NCI-H460 (cell line): ENCODE results near the gene ZNF550. TPM values are rescaled to one million over a fixed set of nuclear protein-coding genes. Genes with fewer than 3 reads are reported as not detected.
"Not testable (repeated sequence)": the region's sequence is repeated elsewhere in the genome, so short reads cannot be mapped to it uniquely, and the experiment has no call there.

ENCODE experiments used
- DNase-seq: peaks from one replicate; pipeline ENCODE4 v3.0.0-alpha.2; 2016; ENCODE audit warnings: low read depth; ENCODE audit errors: extremely low read depth
- total RNA-seq: library from RNA; depleted of rRNA; stranded (reverse); fragments of >200 nt; shearing (Covaris generic); gene quantifications from 2 replicates; pipeline ENCODE4 v1.2.3, GENCODE V29; 2014; rRNA removed

ZNF550 gene
- total RNA-seq, 1 experiment from 2014 or later = 8.3 TPM

- no peak for DNase-seq
Observed at GRCh38 chr19:57537953-57538547, 21.6 kb downstream of the ZNF550 start.

- DNase-seq = peak; percentile 81
Observed at GRCh38 chr19:57527136-57527881, 32.4 kb downstream of the ZNF550 start, which contains the start of gene ZNF549. TSS of gene ZNF549 (plus strand) at chr19:57527356. CDS start at chr19:57527574, 218 bp downstream.

GRCh38 chr19:57518021-57518420 lies 41.6 kb downstream of the ZNF550 start:
- not testable (repeated sequence) for DNase-seq

GRCh38 chr19:57515255-57515654 lies 44.4 kb downstream of the ZNF550 start:
- DNase-seq = no peak

GRCh38 chr19:57512845-57513244 lies 46.8 kb downstream of the ZNF550 start:
- DNase-seq = no peak

- DNase-seq = no peak
Observed at GRCh38 chr19:57511484-57511883, 48.2 kb downstream of the ZNF550 start.

GRCh38 chr19:57506163-57506562 lies 53.5 kb downstream of the ZNF550 start:
- DNase-seq = no peak

GRCh38 chr19:57500400-57500799 lies 59.3 kb downstream of the ZNF550 start:
- DNase-seq = not testable (repeated sequence)

- DNase-seq = not testable (repeated sequence)
Observed at GRCh38 chr19:57499680-57500395, 59.8 kb downstream of the ZNF550 start, which contains the start of gene ZNF773. TSS of gene ZNF773 (plus strand) at chr19:57499938. CDS start at chr19:57500081, 143 bp downstream.

GRCh38 chr19:57499332-57499679 lies 60.4 kb downstream of the ZNF550 start:
- not testable (repeated sequence) for DNase-seq

- not testable (repeated sequence) for DNase-seq
Observed at GRCh38 chr19:57488299-57488644, 71.4 kb downstream of the ZNF550 start.

- DNase-seq = peak; percentile 72
Observed at GRCh38 chr19:57487477-57488298, 72.0 kb downstream of the ZNF550 start, which contains the start of gene ZNF419. TSS of gene ZNF419 (plus strand) at chr19:57487750. CDS start at chr19:57487951, 201 bp downstream.

Other genes with a start within 250 kb of the ZNF550 start
- gene ZNF543, start 239.4 kb downstream of the ZNF550 start, total RNA-seq = 9.8 and 10.1 TPM in 2 replicates
- gene ZNF304, start 208.6 kb downstream of the ZNF550 start, total RNA-seq = 4.6 and 5.5 TPM in 2 replicates
- 18.0 and 18.3 TPM in 2 replicates for gene TRAPPC2B, start 196.3 kb downstream of the ZNF550 start, total RNA-seq
- 1.6 and 2.8 TPM in 2 replicates for gene ZNF547, start 196.3 kb downstream of the ZNF550 start, total RNA-seq
- 9.4 and 10.6 TPM in 2 replicates for gene ZNF548, start 170.0 kb downstream of the ZNF550 start, total RNA-seq
- 3.9 and 4.7 TPM in 2 replicates for gene ZNF17, start 148.7 kb downstream of the ZNF550 start, total RNA-seq
- gene ZNF749, start 124.5 kb downstream of the ZNF550 start, total RNA-seq = 16.4 and 21.3 TPM in 2 replicates
- 0.17 and 0.22 TPM in 2 replicates for gene VN1R1, start 102.7 kb downstream of the ZNF550 start, total RNA-seq
- gene ZNF772, start 82.3 kb downstream of the ZNF550 start, total RNA-seq = 6.1 and 9.4 TPM in 2 replicates
- gene ZNF419, start 72.1 kb downstream of the ZNF550 start, total RNA-seq = 10.7 and 16.1 TPM in 2 replicates
- 2.7 and 3.0 TPM in 2 replicates for gene ZNF773, start 59.9 kb downstream of the ZNF550 start, total RNA-seq
- 4.1 and 5.9 TPM in 2 replicates for gene ZNF549, start 32.5 kb downstream of the ZNF550 start, total RNA-seq
- gene ZNF416, start 19.0 kb upstream of the ZNF550 start, total RNA-seq = 4.5 and 5.0 TPM in 2 replicates
- not detected in 2 replicates for gene ZIK1, start 24.3 kb upstream of the ZNF550 start, total RNA-seq
- 3.8 and 4.8 TPM in 2 replicates for gene ZNF530, start 40.0 kb upstream of the ZNF550 start, total RNA-seq
- gene ZNF134, start 54.4 kb upstream of the ZNF550 start, total RNA-seq = 15.1 and 15.9 TPM in 2 replicates
- gene ZNF211, start 73.3 kb upstream of the ZNF550 start, total RNA-seq = 5.9 and 6.9 TPM in 2 replicates
- not detected in 2 replicates for gene ZSCAN4, start 109.1 kb upstream of the ZNF550 start, total RNA-seq
- 8.1 and 8.7 TPM in 2 replicates for gene ZNF551, start 122.1 kb upstream of the ZNF550 start, total RNA-seq
- gene ZNF154, start 149.3 kb upstream of the ZNF550 start, total RNA-seq = not detected in 2 replicates
- gene ZNF671, start 167.8 kb upstream of the ZNF550 start, total RNA-seq = not detected in 2 replicates
- 6.5 and 8.8 TPM in 2 replicates for gene ZNF776, start 187.0 kb upstream of the ZNF550 start, total RNA-seq
- gene ZNF586, start 209.8 kb upstream of the ZNF550 start, total RNA-seq = 11.1 and 12.4 TPM in 2 replicates